NCI-H2196 treated with DMSO at 0.1 percent for 48 hours (cell line): ENCODE data around the gene KRTAP10-6.
"Not testable (repeated sequence)": the region's sequence is repeated elsewhere in the genome, so short reads cannot be mapped to it uniquely, and the experiment has no call there.

Experiments used
- DNase-seq: peaks from one replicate; lab custom pipeline; 2025; ENCODE audit not compliant: unreplicated experiment; lab: John Stamatoyannopoulos, UW

The KRTAP10-6 gene

GRCh38 chr21:44599264-44600029, 7.1 kb upstream of the KRTAP10-6 start:
- DNase-seq = no peak

GRCh38 chr21:44598061-44598460, 5.8 kb upstream of the KRTAP10-6 start:
- no peak for DNase-seq

- DNase-seq = no peak
Measured at GRCh38 chr21:44596068-44596725, 3.9 kb upstream of the KRTAP10-6 start.

- DNase-seq = no peak
Measured at GRCh38 chr21:44595524-44595923, 3.2 kb upstream of the KRTAP10-6 start.

GRCh38 chr21:44594406-44594916, 2.2 kb upstream of the KRTAP10-6 start:
- DNase-seq = no peak

DNA sequence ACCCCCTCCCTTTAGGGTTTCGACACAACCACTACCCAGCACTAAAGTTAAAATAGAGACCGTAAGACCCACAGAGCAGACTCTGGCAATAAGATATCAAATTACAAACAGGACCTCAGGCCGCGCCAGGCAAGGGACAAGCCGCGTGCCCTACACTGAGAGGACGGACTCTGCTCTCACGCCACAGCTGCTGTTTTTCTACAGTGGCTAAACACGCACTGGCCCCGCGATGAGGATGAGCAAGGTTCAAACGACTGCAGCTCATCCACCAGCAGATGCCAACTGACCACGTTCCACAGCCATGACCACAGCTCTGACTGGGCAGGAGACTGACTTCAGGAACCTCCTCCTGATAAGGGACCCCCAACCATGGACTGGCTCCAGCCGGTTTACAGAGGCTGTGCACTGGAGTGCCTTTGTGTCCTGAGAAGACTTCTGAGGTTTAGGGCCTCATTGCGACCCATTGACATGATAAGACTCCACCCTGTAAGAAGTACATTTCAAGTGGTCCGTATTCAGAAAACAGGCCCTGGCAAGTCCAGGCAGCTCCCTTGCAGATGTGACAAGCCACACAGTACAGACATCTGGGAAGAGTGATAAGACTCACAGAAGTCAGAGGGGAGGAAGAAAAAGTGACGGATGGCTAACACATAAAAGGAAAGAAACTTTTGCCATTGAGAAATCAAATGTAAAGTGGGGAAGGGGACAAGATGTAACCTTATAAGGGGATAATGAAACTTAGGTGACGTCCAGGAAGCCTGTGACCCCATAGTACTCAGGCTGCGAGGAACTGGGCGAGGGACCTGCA, 1.5 kb upstream of the KRTAP10-6 start:
- no peak for DNase-seq

DNA sequence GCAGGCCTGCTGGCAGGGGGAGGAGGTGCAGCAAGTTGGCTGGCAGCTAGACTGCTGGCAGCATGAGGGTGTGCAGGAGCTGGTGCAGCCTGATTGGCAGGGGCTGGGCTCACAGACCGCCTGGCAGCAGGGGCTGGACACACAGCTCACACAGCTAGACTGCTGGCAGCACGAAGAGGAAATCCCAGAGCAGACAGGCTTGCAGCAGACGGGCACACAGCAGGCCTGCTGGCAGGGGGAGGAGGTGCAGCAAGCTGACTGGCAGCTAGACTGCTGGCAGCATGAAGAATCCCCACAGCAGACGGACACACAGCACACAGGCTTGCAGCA, 539 bp downstream of the KRTAP10-6 start:
- not testable (repeated sequence) for DNase-seq

GRCh38 chr21:44590897-44591800, 1.2 kb downstream of the KRTAP10-6 start:
- not testable (repeated sequence) for DNase-seq

DNA sequence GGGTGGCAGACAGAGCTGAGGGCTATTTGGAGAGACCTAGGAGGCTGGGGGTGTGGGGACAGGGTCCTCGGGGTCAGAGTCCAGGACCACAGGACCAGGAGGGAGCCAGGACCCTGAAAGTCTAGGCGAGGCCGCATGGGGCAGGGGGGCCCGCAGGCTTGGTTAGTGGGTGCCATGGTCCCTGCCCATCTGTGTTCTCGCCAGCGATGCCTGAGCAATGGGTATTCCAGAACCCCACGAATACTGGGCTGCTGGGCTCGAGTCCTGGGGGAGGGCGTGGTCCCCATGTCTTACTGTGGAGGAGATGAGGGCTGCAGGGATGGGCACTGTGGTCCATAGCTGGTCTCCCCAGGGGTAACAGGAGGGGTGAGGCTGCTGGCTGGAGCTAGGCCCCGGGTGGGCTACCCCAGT, 2.0 kb downstream of the KRTAP10-6 start:
- DNase-seq = no peak

DNA sequence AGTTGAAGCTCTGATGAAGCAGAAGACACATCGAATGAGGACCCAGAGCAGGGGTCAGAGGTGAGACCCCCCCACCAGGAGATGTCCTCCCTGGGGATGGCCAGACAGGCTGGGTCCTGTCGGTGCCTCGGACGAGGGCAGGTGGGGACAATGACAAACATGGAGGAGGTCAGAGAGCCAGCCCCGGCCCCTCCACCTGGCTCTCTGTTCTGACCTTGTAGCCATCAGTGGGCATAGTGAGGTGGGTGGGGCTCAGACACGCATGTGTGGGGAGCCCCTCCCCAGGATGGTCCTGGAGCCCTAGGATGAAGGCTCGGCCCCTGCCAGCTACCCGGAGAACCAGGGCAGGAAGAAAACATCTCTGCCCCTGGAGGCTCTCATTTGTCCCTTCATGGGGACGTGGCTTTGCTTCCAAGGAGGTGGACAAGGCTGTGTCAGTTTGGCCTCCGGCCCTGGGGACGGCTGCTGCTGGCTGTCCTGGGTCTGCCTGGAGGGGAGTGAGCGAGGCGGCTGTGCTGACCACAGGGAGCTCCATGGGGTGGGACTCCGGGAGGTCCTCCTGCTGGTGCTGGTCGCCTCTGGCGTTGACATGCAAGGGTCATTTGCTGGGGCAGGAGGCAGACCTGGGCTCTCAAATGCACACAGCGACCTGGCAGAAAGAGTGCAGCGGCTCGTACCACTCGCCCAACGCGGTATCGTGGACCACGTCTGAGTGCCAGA, 2.6 kb downstream of the KRTAP10-6 start:
- DNase-seq = no peak

- DNase-seq = no peak
Measured at GRCh38 chr21:44589094-44589493, 3.2 kb downstream of the KRTAP10-6 start.

GRCh38 chr21:44585892-44586291, 6.4 kb downstream of the KRTAP10-6 start:
- no peak for DNase-seq

GRCh38 chr21:44583800-44584147, 8.5 kb downstream of the KRTAP10-6 start:
- no peak for DNase-seq

DNA sequence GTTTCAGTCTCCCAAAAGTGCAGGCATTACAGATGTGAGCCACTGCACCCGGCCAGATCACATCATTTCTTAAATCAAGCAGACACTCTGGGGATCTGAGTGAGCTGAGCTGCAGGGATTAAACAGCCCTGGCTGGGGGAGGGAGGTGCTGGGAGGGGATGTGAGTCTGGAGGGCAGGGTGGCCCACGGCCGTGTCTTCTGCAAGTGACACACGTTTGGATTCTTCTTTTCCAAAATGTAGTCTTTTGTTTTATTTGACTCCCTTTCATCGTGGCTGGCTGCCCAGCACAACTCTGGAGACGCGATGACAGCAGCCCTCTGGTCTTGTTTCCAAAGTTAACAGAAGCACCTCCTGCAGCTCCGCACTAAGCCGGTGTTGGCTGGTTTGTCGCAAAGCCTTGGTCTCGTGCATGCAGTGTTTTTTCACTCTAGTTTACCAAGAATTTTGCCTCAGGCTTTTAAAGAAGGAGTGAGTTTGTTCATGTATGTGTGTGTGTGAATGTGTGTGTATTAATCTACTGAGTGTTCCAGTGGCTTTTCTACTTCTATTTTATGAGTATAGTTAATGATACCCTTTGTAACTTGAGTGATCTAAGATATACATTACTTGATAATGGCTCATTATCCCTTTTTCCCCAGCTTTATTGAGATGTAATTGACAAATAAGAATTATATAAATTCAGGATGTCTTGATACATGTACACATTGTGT, 9.1 kb downstream of the KRTAP10-6 start:
- DNase-seq = no peak

DNA sequence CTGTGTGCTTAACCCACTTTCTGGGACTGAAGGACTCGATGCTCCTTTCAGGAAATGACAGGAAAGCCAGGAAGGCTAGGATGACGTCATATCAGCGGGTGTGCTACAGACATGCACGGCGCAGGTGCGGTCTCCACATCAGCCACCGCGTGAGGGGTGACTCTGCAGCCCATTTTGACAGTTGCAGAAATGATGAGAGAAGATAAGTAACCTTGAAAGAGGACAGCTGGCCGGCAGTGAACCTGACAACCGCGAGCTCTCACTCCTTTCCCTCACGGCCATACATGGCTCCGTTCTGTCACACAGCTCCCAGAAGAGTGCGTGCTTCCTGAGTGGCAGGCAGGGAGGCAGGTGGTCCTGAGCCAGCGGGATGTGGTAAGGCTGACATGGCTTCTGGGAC, 10.2 kb downstream of the KRTAP10-6 start:
- no peak for DNase-seq

DNA sequence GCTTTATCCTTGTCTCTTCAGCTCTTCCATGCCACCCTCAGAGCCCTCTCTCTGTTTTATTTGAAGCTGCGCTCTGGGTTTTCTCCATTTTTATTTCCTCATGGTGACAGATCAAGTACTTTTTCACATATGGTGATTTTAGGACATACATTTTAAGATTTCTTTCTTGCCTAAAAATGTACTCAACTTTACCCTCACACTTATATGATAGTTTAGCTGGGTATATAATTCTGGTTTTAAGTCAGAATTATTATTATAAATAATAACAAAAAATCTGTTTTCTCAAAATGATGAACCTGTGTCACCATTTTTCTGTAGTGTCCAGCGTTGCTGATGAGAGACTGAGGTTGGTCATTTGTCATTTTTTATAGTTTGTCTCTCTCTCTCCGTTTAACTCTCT, 11.1 kb downstream of the KRTAP10-6 start:
- DNase-seq = no peak

DNA sequence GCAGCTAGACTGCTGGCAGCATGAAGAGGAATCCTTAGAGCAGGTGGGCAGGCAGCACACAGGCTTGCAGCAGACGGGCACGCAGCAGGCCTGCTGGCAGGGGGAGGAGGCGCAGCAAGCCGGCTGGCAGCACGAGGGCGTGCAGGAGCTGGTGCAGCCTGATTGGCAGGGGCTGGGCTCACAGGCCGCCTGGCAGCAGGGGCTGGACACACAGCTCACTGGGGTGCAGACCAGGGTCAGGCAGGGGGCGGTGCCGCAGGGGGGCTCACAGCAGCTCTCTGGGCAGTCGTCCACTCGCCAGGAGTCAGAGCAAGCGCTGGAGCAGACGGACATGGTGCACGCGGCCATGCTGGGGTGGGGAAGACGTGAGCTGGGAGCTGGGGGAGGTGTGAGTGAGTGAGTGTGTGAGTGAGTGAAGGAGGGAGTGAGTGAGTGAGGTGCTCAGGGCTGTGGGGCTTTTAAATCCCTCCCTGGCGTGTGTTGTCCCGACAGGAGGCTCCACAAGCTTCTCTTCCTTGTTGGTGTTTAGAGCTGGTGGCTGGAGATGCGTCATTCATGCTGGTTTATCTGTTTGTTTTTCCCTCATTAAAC, 12.0 kb downstream of the KRTAP10-6 start, which contains the start of gene KRTAP10-5:
Gene KRTAP10-5, minus strand, starts transcription at position 374 of the 591 bp plus-strand sequence. Its CDS starts 26 bp downstream, at position 348.
- DNase-seq = not testable (repeated sequence)

DNA sequence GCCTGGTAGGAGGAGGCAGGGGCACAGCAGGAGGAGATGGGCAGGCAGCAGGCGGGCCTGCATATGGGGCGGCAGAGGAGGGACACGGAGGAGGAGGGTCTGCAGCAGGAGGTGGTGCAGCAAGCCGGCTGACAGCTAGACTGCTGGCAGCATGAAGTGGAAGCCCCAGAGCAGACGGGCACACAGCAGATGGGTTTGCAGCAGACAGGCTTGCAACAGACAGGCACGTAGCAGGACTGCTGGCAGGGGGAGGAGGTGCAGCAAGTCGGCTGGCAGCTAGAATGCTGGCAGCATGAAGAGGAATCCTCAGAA, 12.5 kb downstream of the KRTAP10-6 start:
- no peak for DNase-seq
